Neutrophil (primary cell): ENCODE results near the gene CGNL1.

Experiments
- H3K27ac ChIP-seq: fragments of 200-600 bp; sonication (generic); 2 replicates; pipeline ENCODE4 v1.5.1; 2016; ENCODE audit warnings: mild to moderate bottlenecking, moderate library complexity
- H3K27me3 ChIP-seq: fragments of 200-600 bp; sonication (generic); 2 replicates; pipeline ENCODE4 v1.6.0; 2016; ENCODE audit warnings: mild to moderate bottlenecking
- H3K36me3 ChIP-seq: fragments of 200-600 bp; sonication (generic); 2 replicates; pipeline ENCODE4 v1.5.1; 2017
- H3K4me1 ChIP-seq, 2 experiments: fragments of 200-600 bp in 1 of 2; sonication (generic) in 1 of 2; 1 replicate in 1 of 2; 2 replicates in 1 of 2; pipeline versions ENCODE4 v1.5.1 to v1.6.1; 2013 to 2016; ENCODE audit warnings: low read depth in 1 of 2, low read length in 1 of 2, mild to moderate bottlenecking in 1 of 2, moderate library complexity in 1 of 2; ENCODE audit not compliant: control insufficient read depth in 1 of 2, insufficient read depth in 1 of 2
- H3K4me3 ChIP-seq, 2 experiments: fragments of 200-600 bp in 1 of 2; sonication (generic) in 1 of 2; 1 replicate in 1 of 2; 2 replicates in 1 of 2; pipeline ENCODE4 v1.5.1; 2013 to 2016; ENCODE audit warnings: low read depth in 1 of 2, low read length in 1 of 2, mild to moderate bottlenecking in 1 of 2, moderate library complexity in 1 of 2
- H3K9me3 ChIP-seq: fragments of 200-600 bp; sonication (generic); 2 replicates; pipeline ENCODE4 v1.5.1; 2016
- TF ChIP-seq, protein P1 (sequence below): fragments of 200-600 bp; sonication (generic); IDR thresholded peaks from 2 replicates; pipeline ENCODE4 v1.5.1; 2016; ENCODE audit warnings: antibody characterized with exemption

Gene CGNL1

GRCh38 chr15:57375827-57376695, at the start of gene CGNL1:
TSS of gene CGNL1 (plus strand) at chr15:57376505. CDS start at chr15:57438000, 61,495 bp downstream.
- TF ChIP-seq, protein P1, sequence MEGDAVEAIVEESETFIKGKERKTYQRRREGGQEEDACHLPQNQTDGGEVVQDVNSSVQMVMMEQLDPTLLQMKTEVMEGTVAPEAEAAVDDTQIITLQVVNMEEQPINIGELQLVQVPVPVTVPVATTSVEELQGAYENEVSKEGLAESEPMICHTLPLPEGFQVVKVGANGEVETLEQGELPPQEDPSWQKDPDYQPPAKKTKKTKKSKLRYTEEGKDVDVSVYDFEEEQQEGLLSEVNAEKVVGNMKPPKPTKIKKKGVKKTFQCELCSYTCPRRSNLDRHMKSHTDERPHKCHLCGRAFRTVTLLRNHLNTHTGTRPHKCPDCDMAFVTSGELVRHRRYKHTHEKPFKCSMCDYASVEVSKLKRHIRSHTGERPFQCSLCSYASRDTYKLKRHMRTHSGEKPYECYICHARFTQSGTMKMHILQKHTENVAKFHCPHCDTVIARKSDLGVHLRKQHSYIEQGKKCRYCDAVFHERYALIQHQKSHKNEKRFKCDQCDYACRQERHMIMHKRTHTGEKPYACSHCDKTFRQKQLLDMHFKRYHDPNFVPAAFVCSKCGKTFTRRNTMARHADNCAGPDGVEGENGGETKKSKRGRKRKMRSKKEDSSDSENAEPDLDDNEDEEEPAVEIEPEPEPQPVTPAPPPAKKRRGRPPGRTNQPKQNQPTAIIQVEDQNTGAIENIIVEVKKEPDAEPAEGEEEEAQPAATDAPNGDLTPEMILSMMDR = no peak
- Histone ChIP-seq H3K9me3 (no peaks in the 10 kb centered on the region), H3K27ac (no peak within 1 kb of the TSS), H3K27me3 (peaks cover 99% of the 10 kb centered on the region), H3K36me3 (no peaks in the 10 kb centered on the region), H3K4me1 (no peaks in the 10 kb centered on the region), H3K4me3 (no peak within 1 kb of the TSS)

- Histone ChIP-seq H3K4me3 (no peak overlapping the region), H3K27ac (no peak overlapping the region), H3K27me3 (peaks cover 9% of the 10 kb centered on the region), H3K36me3 (no peaks in the 10 kb centered on the region), H3K4me1 (no peaks in the 10 kb centered on the region), H3K9me3 (no peaks in the 10 kb centered on the region)
- TF ChIP-seq, protein P1 = no peak
These were observed 48.3 kb upstream of the CGNL1 start for GRCh38 chr15:57327985-57328471.

GRCh38 chr15:57328479-57328878, 47.8 kb upstream of the CGNL1 start:
- no peaks in the 10 kb centered on the region for H3K4me1 ChIP-seq
- H3K4me3 ChIP-seq = no peak overlapping the region
- H3K36me3 ChIP-seq = no peaks in the 10 kb centered on the region
- no peaks in the 10 kb centered on the region for H3K9me3 ChIP-seq
- TF ChIP-seq, protein P1 = no peak
- no peak overlapping the region for H3K27ac ChIP-seq
- peaks cover 9% of the 10 kb centered on the region for H3K27me3 ChIP-seq

GRCh38 chr15:57328897-57329296, 47.4 kb upstream of the CGNL1 start:
- Histone ChIP-seq H3K4me3 (no peak overlapping the region), H3K27ac (no peak overlapping the region), H3K4me1 (no peaks in the 10 kb centered on the region)

GRCh38 chr15:57329582-57330367, 46.5 kb upstream of the CGNL1 start:
- Histone ChIP-seq H3K36me3 (no peaks in the 10 kb centered on the region), H3K27ac (no peak overlapping the region), H3K27me3 (peaks cover 9% of the 10 kb centered on the region), H3K4me3 (no peak overlapping the region), H3K9me3 (no peaks in the 10 kb centered on the region), H3K4me1 (no peaks in the 10 kb centered on the region)
- TF ChIP-seq, protein P1 = no peak

More at GRCh38 chr15:57328897-57329296, 47.4 kb upstream of the CGNL1 start:
- no peaks in the 10 kb centered on the region for H3K36me3 ChIP-seq
- TF ChIP-seq, protein P1 = no peak
- H3K27me3 ChIP-seq = peaks cover 9% of the 10 kb centered on the region
- no peaks in the 10 kb centered on the region for H3K9me3 ChIP-seq
